ENCODE data around the gene FBXL17. TPM values are rescaled to one million over a fixed set of nuclear protein-coding genes. Genes with fewer than 3 reads are reported as not detected.

Gene FBXL17
- total RNA-seq, 1 experiment from 2014 or later: 5.3 TPM

DNA sequence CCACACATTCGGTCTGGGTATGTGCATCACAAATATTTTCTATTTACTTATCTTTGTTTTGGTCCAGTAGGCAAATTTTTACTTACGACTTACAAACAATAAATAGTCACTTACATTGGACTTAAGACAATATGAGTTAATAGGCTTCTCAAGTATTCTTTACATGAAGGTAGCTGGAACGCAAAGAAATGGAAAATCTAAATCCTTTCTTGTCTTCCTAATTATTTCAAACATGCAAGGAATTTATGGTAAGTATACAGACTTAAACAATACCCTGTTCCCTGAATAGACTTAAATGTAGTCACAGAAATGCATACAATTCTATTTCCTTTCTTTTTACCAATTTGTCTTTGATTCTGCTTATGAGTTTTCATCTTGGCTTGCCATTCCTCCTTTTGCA lies 448.6 kb downstream of the FBXL17 start:
- no peak overlapping the region for H3K4me2 ChIP-seq (ENCODE audit: insufficient read depth, insufficient read length, low read length)
- DNase-seq: no peak
- H2AK5ac ChIP-seq (ENCODE audit: insufficient read length, low read length): no peak overlapping the region
- H4K20me1 ChIP-seq (ENCODE audit: control insufficient read depth, insufficient read depth, insufficient read length): no peaks in the 10 kb centered on the region
- Mint-ChIP-seq H3K36me3 (ENCODE audit: insufficient read depth in 1 of 3, low read depth in 3 of 3) (no peaks in the 10 kb centered on the region; a peak in 1 of 7 replicates), H3K27ac (peak overlapping the region; percentile 9 to 50 (median 33); a peak in 4 of 7 replicates), H3K27me3 (ENCODE audit: low read depth) (no peaks in the 10 kb centered on the region), H3K9me3 (no peaks in the 10 kb centered on the region), H3K4me1 (peaks cover 46 to 59% of the 10 kb centered on the region in 2 experiments), H3K4me3 (no peak overlapping the region)
- no peak overlapping the region for H3K23ac ChIP-seq (ENCODE audit: insufficient read length, low read depth, low read length)
- H2BK120ac ChIP-seq (ENCODE audit: low read depth, low read length, poor library complexity, severe bottlenecking): no peak overlapping the region
- no peak overlapping the region for H2BK20ac ChIP-seq (ENCODE audit: low read depth, low read length, poor library complexity, severe bottlenecking)
- H3K9me3 ChIP-seq (ENCODE audit: control insufficient read depth, low read depth, low read length): no peaks in the 10 kb centered on the region
- peaks cover 2% of the 10 kb centered on the region; the same call in 1 of the 2 replicates for H3K4me1 ChIP-seq (ENCODE audit: insufficient read depth, low read length)
- no peak overlapping the region for H3K9ac ChIP-seq (ENCODE audit: extremely low read depth, insufficient read length, low read length)
- H3K4ac ChIP-seq (ENCODE audit: low read depth, low read length): no peak overlapping the region
- peak overlapping the region; percentile 49 for H3K27ac ChIP-seq (ENCODE audit: insufficient read length, low read depth, low read length)
- H2BK12ac ChIP-seq (ENCODE audit: insufficient read length, low read depth, low read length): no peak overlapping the region
- H3K27me3 ChIP-seq (ENCODE audit: insufficient read depth, low read length): no peaks in the 10 kb centered on the region
- no peaks in the 10 kb centered on the region for H3K23me2 ChIP-seq (ENCODE audit: insufficient read length, low read depth, low read length, poor library complexity, severe bottlenecking)
- H3K79me1 ChIP-seq (ENCODE audit: insufficient read depth, low read depth, low read length, poor library complexity, severe bottlenecking): no peaks in the 10 kb centered on the region
- H3T11ph ChIP-seq (ENCODE audit: low read length): no peak overlapping the region
- no CpG with 5 or more reads among the region's 3 CpGs for WGBS (ENCODE audit: extremely low coverage, insufficient read length, low lambda C conversion rate)
- H3K18ac ChIP-seq (ENCODE audit: insufficient read length, low read depth, low read length): no peak overlapping the region
- no peak overlapping the region for H2BK15ac ChIP-seq (ENCODE audit: low read depth, low read length)
- no peak overlapping the region for H2BK5ac ChIP-seq (ENCODE audit: insufficient read length, low read length)
- H3K79me2 ChIP-seq (ENCODE audit: insufficient read depth, low read length): no peaks in the 10 kb centered on the region
- H4K8ac ChIP-seq (replicated peaks; ENCODE audit: insufficient read length, low read depth, low read length): no peak overlapping the region
- no peak overlapping the region for H3K14ac ChIP-seq (ENCODE audit: insufficient read depth, low read length)
- TF ChIP-seq, protein P1, sequence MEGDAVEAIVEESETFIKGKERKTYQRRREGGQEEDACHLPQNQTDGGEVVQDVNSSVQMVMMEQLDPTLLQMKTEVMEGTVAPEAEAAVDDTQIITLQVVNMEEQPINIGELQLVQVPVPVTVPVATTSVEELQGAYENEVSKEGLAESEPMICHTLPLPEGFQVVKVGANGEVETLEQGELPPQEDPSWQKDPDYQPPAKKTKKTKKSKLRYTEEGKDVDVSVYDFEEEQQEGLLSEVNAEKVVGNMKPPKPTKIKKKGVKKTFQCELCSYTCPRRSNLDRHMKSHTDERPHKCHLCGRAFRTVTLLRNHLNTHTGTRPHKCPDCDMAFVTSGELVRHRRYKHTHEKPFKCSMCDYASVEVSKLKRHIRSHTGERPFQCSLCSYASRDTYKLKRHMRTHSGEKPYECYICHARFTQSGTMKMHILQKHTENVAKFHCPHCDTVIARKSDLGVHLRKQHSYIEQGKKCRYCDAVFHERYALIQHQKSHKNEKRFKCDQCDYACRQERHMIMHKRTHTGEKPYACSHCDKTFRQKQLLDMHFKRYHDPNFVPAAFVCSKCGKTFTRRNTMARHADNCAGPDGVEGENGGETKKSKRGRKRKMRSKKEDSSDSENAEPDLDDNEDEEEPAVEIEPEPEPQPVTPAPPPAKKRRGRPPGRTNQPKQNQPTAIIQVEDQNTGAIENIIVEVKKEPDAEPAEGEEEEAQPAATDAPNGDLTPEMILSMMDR (conservative IDR thresholded peaks at IDR 0.05): no peak
- no peak overlapping the region for H3K56ac ChIP-seq (ENCODE audit: insufficient read length, low read depth, low read length)
- H2AFZ ChIP-seq (ENCODE audit: low read length): no peak overlapping the region
- H4K91ac ChIP-seq (ENCODE audit: insufficient read length, low read depth, low read length): no peak overlapping the region
- no peak overlapping the region for H4K5ac ChIP-seq (ENCODE audit: insufficient read length, low read depth, low read length)
